GM12878 (cell line): ENCODE results near the gene LRRC10B. TPM values are rescaled to one million over a fixed set of nuclear protein-coding genes. Genes with fewer than 3 reads are reported as not detected.

Experiments used
- ATAC-seq: fragments of 200-7000 bp; cut with Tn5 transposase; 3 replicates; pipeline ENCODE4 v1.9.1; 2020; ENCODE audit warnings: mild to moderate bottlenecking, moderate library complexity
- BruUV-seq: library from RNA; stranded (reverse); fragments of 400-500 nt; replicated peaks from 2 replicates; lab custom pipeline; 2021; lab: Mats Ljungman, UMichigan
- CTCF ChIA-PET: fragments of 300-600 bp; sonication (Branson Sonifier 250); formaldehyde crosslinking; extraction: SDS; loops from one replicate; lab custom pipeline; 2021; ENCODE audit warnings: inconsistent platforms; lab: Yijun Ruan, JAX
- POLR2A ChIA-PET: fragments of 350-600 bp; formaldehyde crosslinking; extraction: SDS; loops from one replicate; lab custom pipeline; 2021; ENCODE audit warnings: inconsistent platforms; lab: Charles Lee
- RAD21 ChIA-PET: fragments of 300-600 bp; sonication (Branson Sonifier 250); formaldehyde crosslinking; loops from one replicate; lab custom pipeline; 2023; ENCODE audit warnings: antibody characterized with exemption; ENCODE audit not compliant: unreplicated experiment; lab: Charles Lee
- SMC1A ChIA-PET: fragments of 300-600 bp; sonication (Branson Sonifier 250); formaldehyde crosslinking; loops from one replicate; lab custom pipeline; 2023; ENCODE audit not compliant: unreplicated experiment, uncharacterized antibody; lab: Charles Lee
- DNase-seq: peaks from one replicate; pipeline ENCODE4 v3.0.0-alpha.2; 2011; ENCODE audit warnings: low read depth, low spot score
- FAIRE-seq: peaks from 3 replicates; lab custom pipeline; 2011; peaks lifted over from hg19 to GRCh38; lab: Jason Lieb, UNC
- H2AFZ ChIP-seq: 2 replicates; pipeline ENCODE4 v1.6.0; 2011; ENCODE audit warnings: low read depth, low read length, control low read depth; ENCODE audit not compliant: control insufficient read depth
- H3K27ac ChIP-seq: 2 replicates; pipeline ENCODE4 v1.5.1; 2011; ENCODE audit warnings: control low read depth; ENCODE audit not compliant: control insufficient read depth, insufficient read depth
- H3K27me3 ChIP-seq, 2 experiments: replicated peaks in 1 of 2; 2 replicates each; pipeline versions ENCODE4 v1.6.0 to v1.6.1; 2011; ENCODE audit warnings: low read length in 1 of 2; ENCODE audit not compliant: control insufficient read depth in 2 of 2, insufficient read depth in 2 of 2
- H3K36me3 ChIP-seq, 2 experiments: 2 replicates each; pipeline ENCODE4 v1.5.1; 2011; ENCODE audit warnings: low read length in 1 of 2; ENCODE audit not compliant: control insufficient read depth in 2 of 2, insufficient read depth in 2 of 2
- H3K4me1 ChIP-seq: 2 replicates; pipeline ENCODE4 v1.6.1; 2011; ENCODE audit warnings: mild to moderate bottlenecking, low read length, moderate library complexity, mixed read lengths; ENCODE audit not compliant: control insufficient read depth, insufficient read depth
- H3K4me2 ChIP-seq: 2 replicates; pipeline ENCODE4 v1.6.0; 2011; ENCODE audit warnings: control low read depth; ENCODE audit not compliant: control insufficient read depth, insufficient read depth
- H3K4me3 ChIP-seq: fragments of 200-600 bp; sonication (generic); 2 replicates; pipeline ENCODE4 v1.5.1; 2016
- H3K79me2 ChIP-seq: 2 replicates; pipeline ENCODE4 v1.6.0; 2011; ENCODE audit warnings: low read length; ENCODE audit not compliant: control insufficient read depth, insufficient read depth
- H3K9ac ChIP-seq: 2 replicates; pipeline ENCODE4 v1.8.0; 2011; ENCODE audit warnings: low read length, control low read depth, mixed read lengths; ENCODE audit not compliant: control insufficient read depth, insufficient read depth
- H3K9me3 ChIP-seq: replicated peaks from 3 replicates; pipeline ENCODE4 v1.5.1; 2011; ENCODE audit warnings: mild to moderate bottlenecking, low read length; ENCODE audit not compliant: control insufficient read depth, insufficient read depth
- H4K20me1 ChIP-seq: 2 replicates; pipeline ENCODE4 v1.6.0; 2011; ENCODE audit not compliant: control insufficient read depth, insufficient read depth
- CBX3 ChIP-seq: fragments of 200-600 bp; sonication (generic); IDR thresholded peaks from 2 replicates; pipeline ENCODE4 v1.6.1; 2016; ENCODE audit warnings: low read depth, borderline replicate concordance
- EZH2 ChIP-seq: IDR thresholded peaks from 2 replicates; pipeline ENCODE4 v1.6.1; 2012; ENCODE audit warnings: low read depth, mild to moderate bottlenecking, control low read depth, inconsistent platforms, low read length, borderline replicate concordance; ENCODE audit not compliant: control insufficient read depth
- KDM1A ChIP-seq: fragments of 200-600 bp; sonication (generic); IDR thresholded peaks from 2 replicates; pipeline ENCODE4 v1.6.1; 2016; ENCODE audit warnings: borderline replicate concordance
- MEF2A ChIP-seq: IDR thresholded peaks from 2 replicates; pipeline ENCODE4 v1.6.1; 2011; ENCODE audit warnings: low read depth, mild to moderate bottlenecking, low read length, moderate library complexity; ENCODE audit not compliant: insufficient read depth
- MYB ChIP-seq: fragments of 150-350 bp; IDR thresholded peaks from 2 replicates; pipeline ENCODE4 v1.6.1; 2014; ENCODE audit warnings: mild to moderate bottlenecking, low read depth, low read length, borderline replicate concordance
- NBN ChIP-seq: fragments of 450-650 bp; IDR thresholded peaks from 2 replicates; pipeline ENCODE4 v1.6.1; 2016
- PAX8 ChIP-seq: fragments of 450-650 bp; IDR thresholded peaks from 2 replicates; pipeline ENCODE4 v1.6.1; 2017; ENCODE audit warnings: mild to moderate bottlenecking, moderate library complexity
- PKNOX1 ChIP-seq: fragments of 450-650 bp; IDR thresholded peaks from 2 replicates; pipeline ENCODE4 v1.6.1; 2016; ENCODE audit warnings: mild to moderate bottlenecking
- POU2F2 ChIP-seq: IDR thresholded peaks from 3 replicates; pipeline ENCODE4 v1.6.1; 2011; ENCODE audit warnings: low read depth, mild to moderate bottlenecking, low read length, borderline replicate concordance
- SREBF1 ChIP-seq: IDR thresholded peaks from 2 replicates; pipeline ENCODE4 v1.6.1; 2012; ENCODE audit warnings: mild to moderate bottlenecking, low read length
- TCF3 ChIP-seq: IDR thresholded peaks from 2 replicates; pipeline ENCODE4 v1.6.1; 2012; ENCODE audit warnings: low read depth, mild to moderate bottlenecking, low read length, borderline replicate concordance; ENCODE audit not compliant: insufficient read depth
- ZBTB33 ChIP-seq: fragments of 450-650 bp; IDR thresholded peaks from 2 replicates; pipeline ENCODE4 v1.6.1; 2017; ENCODE audit warnings: mild to moderate bottlenecking
- ZNF207 ChIP-seq: fragments of 450-650 bp; IDR thresholded peaks from 2 replicates; pipeline ENCODE4 v1.6.1; 2014; ENCODE audit warnings: antibody characterized with exemption, mild to moderate bottlenecking, borderline replicate concordance
- WGBS: methylation state at CpG from one replicate; pipeline ENCODE4 v1.1.6; 2016; ENCODE audit warnings: low lambda C conversion rate; ENCODE audit not compliant: insufficient replicate concordance, insufficient coverage; ENCODE audit errors: missing lambda C conversion rate; 5-methylcytosine and 5-hydroxymethylcytosine counted together
- in situ Hi-C: fragments of 300-500 bp; cut with MboI; formaldehyde crosslinking; loops from 9 replicates; pipeline ENCODE4 v1.14.3; 2018; ENCODE audit warnings: mixed read lengths
- intact Hi-C: fragments of 100-400 bp; cut with micrococcal nuclease; formaldehyde crosslinking; loops from one replicate; pipeline ENCODE4 v1.14.2; 2022; ENCODE audit not compliant: unreplicated experiment
- polyA plus RNA-seq, 11 experiments: library from polyadenylated mRNA; depleted of rRNA in 4 of 11; unstranded in 6 of 11; stranded (reverse) in 5 of 11; fragments of >200 nt; fragmentation: Nextera tagmentation in 4 of 11; fragmentation: Illumina TruSeq in 1 of 11; extraction: Ambion mirVana in 4 of 11; extraction: Trizol in 1 of 11; gene quantifications; 1 replicate in 1 of 11; 2 replicates in 10 of 11; pipeline versions ENCODE4 v1.2.1 to v1.2.3, GENCODE V29; 2011 to 2016; ENCODE audit warnings: inconsistent platforms in 2 of 11, missing spikeins in 2 of 11, low read depth in 1 of 11
- total RNA-seq, 4 experiments: library from RNA; depleted of rRNA in 3 of 4; stranded (reverse); fragments of >200 nt in 3 of 4; fragmentation: Illumina TruSeq in 1 of 4; extraction: Trizol in 1 of 4; gene quantifications; 2 replicates each; pipeline versions ENCODE4 v1.2.1 to v1.2.3, GENCODE V29; 2013 to 2021
- TF ChIP-seq, protein P1 (sequence below): fragments of 450-650 bp; IDR thresholded peaks from 2 replicates; pipeline ENCODE4 v1.6.1; 2018; ENCODE audit warnings: mild to moderate bottlenecking, low read depth, moderate library complexity; ENCODE audit not compliant: partially characterized antibody
- TF ChIP-seq, protein P2 (sequence below): fragments of 450-650 bp; conservative IDR thresholded peaks from 2 replicates; pipeline ENCODE4 v1.6.1; 2017; ENCODE audit warnings: mild to moderate bottlenecking, moderate library complexity

The LRRC10B gene
- total and polyA plus RNA-seq, 10 of the 15 experiments (the other 5 are each of a cell fraction or from before 2014, with no cell fraction given): not detected

DNA sequence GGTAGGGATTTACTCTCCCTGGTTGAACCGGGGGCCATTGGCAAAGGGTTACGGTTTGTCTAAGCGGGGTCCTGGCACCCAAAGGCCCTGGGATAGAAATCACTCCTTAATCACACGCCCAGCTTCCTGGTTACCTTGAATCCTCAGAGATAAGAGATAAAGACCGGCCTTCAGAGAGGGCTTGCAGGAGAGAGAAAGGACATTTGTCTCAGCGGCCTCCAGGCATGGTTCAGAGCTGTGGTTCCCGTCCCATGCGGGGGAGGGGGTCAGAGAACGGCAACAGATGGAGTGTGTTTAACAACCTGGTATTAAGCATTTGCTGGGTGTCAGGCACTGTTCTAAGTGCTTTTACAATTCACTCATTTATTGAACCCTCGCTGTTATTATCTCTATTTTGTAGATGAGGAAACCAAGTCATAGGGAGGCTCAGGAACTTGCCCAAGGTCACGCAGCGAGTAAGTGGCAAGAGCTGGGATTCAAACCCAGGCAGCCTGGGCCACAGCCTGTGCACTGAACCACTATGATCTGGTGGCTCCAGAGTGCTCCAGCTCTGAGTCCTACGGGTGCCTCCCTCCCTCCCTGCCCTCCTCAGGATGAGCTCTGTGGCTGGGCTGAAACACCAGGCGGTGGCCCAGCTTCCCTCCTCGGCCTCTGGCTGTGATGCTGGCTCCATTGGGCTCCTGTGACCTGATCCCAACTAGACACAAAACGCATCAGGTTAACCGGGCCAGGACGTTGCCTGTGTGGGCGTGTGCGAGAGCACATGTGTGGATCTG lies 18.6 kb downstream of the LRRC10B start (continued):
- TF ChIP-seq TCF3 (no peak), MEF2A (no peak), PKNOX1 (no peak), POU2F2 (no peak), MYB (no peak), SREBF1 (no peak), CBX3 (no peak)

DNA sequence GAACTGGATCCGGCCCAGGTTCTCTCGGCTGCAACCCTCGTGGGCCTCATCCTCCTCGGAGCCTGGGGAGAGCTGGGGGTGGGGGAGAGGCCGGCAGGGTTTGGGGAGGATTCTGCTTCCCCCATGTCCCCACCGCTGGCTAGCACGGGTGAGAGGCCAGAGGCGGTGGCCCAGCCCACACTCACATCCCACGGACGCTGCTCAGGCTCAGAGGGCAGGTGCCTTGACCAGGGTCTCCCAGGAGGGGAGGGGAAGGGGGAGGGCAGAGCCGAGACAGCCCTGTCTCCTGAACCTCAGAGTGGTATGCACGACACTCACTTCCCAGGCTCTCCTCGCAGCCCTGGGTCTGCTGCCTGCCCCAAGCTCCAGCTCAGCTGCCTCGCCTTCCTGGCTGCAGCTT lies 19.6 kb downstream of the LRRC10B start:
- no peaks in the 10 kb centered on the region for H3K36me3 ChIP-seq
- RAD21 ChIA-PET: no interaction called here
- intact Hi-C loops: no loop called here
- WGBS: 37% methylated on average over 8 of the region's 14 CpGs
- POLR2A ChIA-PET: no interaction called here
- TF ChIP-seq KDM1A (no peak), PAX8 (no peak), ZBTB33 (no peak), ZNF207 (no peak), NBN (no peak), EZH2 (no peak), TCF3 (no peak)
- TF ChIP-seq, protein P1, sequence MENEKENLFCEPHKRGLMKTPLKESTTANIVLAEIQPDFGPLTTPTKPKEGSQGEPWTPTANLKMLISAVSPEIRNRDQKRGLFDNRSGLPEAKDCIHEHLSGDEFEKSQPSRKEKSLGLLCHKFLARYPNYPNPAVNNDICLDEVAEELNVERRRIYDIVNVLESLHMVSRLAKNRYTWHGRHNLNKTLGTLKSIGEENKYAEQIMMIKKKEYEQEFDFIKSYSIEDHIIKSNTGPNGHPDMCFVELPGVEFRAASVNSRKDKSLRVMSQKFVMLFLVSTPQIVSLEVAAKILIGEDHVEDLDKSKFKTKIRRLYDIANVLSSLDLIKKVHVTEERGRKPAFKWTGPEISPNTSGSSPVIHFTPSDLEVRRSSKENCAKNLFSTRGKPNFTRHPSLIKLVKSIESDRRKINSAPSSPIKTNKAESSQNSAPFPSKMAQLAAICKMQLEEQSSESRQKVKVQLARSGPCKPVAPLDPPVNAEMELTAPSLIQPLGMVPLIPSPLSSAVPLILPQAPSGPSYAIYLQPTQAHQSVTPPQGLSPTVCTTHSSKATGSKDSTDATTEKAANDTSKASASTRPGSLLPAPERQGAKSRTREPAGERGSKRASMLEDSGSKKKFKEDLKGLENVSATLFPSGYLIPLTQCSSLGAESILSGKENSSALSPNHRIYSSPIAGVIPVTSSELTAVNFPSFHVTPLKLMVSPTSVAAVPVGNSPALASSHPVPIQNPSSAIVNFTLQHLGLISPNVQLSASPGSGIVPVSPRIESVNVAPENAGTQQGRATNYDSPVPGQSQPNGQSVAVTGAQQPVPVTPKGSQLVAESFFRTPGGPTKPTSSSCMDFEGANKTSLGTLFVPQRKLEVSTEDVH: no peak
- TF ChIP-seq, protein P2, sequence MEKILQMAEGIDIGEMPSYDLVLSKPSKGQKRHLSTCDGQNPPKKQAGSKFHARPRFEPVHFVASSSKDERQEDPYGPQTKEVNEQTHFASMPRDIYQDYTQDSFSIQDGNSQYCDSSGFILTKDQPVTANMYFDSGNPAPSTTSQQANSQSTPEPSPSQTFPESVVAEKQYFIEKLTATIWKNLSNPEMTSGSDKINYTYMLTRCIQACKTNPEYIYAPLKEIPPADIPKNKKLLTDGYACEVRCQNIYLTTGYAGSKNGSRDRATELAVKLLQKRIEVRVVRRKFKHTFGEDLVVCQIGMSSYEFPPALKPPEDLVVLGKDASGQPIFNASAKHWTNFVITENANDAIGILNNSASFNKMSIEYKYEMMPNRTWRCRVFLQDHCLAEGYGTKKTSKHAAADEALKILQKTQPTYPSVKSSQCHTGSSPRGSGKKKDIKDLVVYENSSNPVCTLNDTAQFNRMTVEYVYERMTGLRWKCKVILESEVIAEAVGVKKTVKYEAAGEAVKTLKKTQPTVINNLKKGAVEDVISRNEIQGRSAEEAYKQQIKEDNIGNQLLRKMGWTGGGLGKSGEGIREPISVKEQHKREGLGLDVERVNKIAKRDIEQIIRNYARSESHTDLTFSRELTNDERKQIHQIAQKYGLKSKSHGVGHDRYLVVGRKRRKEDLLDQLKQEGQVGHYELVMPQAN: no peak
- TF ChIP-seq, all 136 proteins: peak for 0
- no peak for FAIRE-seq
- Histone ChIP-seq H3K4me1 (no peaks in the 10 kb centered on the region), H3K9me3 (no peaks in the 10 kb centered on the region), H3K79me2 (no peaks in the 10 kb centered on the region), H3K27ac (no peak overlapping the region), H3K27me3 (peaks cover 0 to 7% of the 10 kb centered on the region in 2 experiments; a peak in 2 of 4 replicates), H3K4me3 (no peak overlapping the region), H3K4me2 (no peak overlapping the region), H4K20me1 (no peaks in the 10 kb centered on the region), H3K9ac (no peak overlapping the region), H2AFZ (no peak overlapping the region)
- in situ Hi-C loops: no loop called here
- SMC1A ChIA-PET: no interaction called here
- BruUV-seq: no TSS peak
- CTCF ChIA-PET: no interaction called here
- no peak for DNase-seq
- ATAC-seq: no peak
